ENCODE data around the gene ZFAND2B. TPM values are rescaled to one million over a fixed set of nuclear protein-coding genes. Genes with fewer than 3 reads are reported as not detected.
A peak's percentile ranks its signal among the peaks of the same experiment; 100 is the strongest.

ZFAND2B gene
- total RNA-seq, 1 donor from 2014 or later: 29.8 TPM

GRCh38 chr2:219228041-219228910 is 21.7 kb downstream of the ZFAND2B start:
- Mint-ChIP-seq H3K9me3 (ENCODE audit: low read depth) (no peaks in the 10 kb centered on the region), H3K4me3 (ENCODE audit: unreplicated experiment) (peak overlapping the region; percentile 73), H3K36me3 (ENCODE audit: low read depth) (peaks cover 18% of the 10 kb centered on the region), H3K27ac (ENCODE audit: unreplicated experiment) (peak overlapping the region; percentile 54), H3K4me1 (ENCODE audit: low read depth) (peaks cover 35% of the 10 kb centered on the region), H3K27me3 (ENCODE audit: low read depth) (no peaks in the 10 kb centered on the region)
- no peak for DNase-seq (ENCODE audit: low spot score)
- TF ChIP-seq CTCF (IDR thresholded peaks at IDR 0.05): no peak

GRCh38 chr2:219228911-219229304 is 22.3 kb downstream of the ZFAND2B start:
- Mint-ChIP-seq H3K4me3 (ENCODE audit: unreplicated experiment) (peak overlapping the region; percentile 73), H3K9me3 (ENCODE audit: low read depth) (no peaks in the 10 kb centered on the region), H3K27me3 (ENCODE audit: low read depth) (no peaks in the 10 kb centered on the region), H3K27ac (ENCODE audit: unreplicated experiment) (peak overlapping the region; percentile 54), H3K4me1 (ENCODE audit: low read depth) (peaks cover 35% of the 10 kb centered on the region), H3K36me3 (ENCODE audit: low read depth) (peaks cover 20% of the 10 kb centered on the region)
- no peak for TF ChIP-seq CTCF (IDR thresholded peaks at IDR 0.05)
- no peak for DNase-seq (ENCODE audit: low spot score)

- no peaks in the 10 kb centered on the region for H3K9me3 Mint-ChIP-seq (ENCODE audit: low read depth)
- peak within 1 kb of the TSS; percentile 92 for H3K4me3 Mint-ChIP-seq (ENCODE audit: unreplicated experiment)
- peaks cover 24% of the 10 kb centered on the region for H3K36me3 Mint-ChIP-seq (ENCODE audit: low read depth)
- peak; percentile 98 for DNase-seq (ENCODE audit: low spot score)
- no peaks in the 10 kb centered on the region for H3K27me3 Mint-ChIP-seq (ENCODE audit: low read depth)
- H3K4me1 Mint-ChIP-seq (ENCODE audit: low read depth): peaks cover 35% of the 10 kb centered on the region
- peak within 1 kb of the TSS; percentile 97 for H3K27ac Mint-ChIP-seq (ENCODE audit: unreplicated experiment)
- TF ChIP-seq CTCF (IDR thresholded peaks at IDR 0.05): no peak
Measured at GRCh38 chr2:219229305-219230058, 22.9 kb downstream of the ZFAND2B start, which contains the start of the genes ANKZF1 and ATG9A. ANKZF1 (plus strand) TSS chr2:219229806; CDS start chr2:219230258, 452 bp downstream. ATG9A (minus strand) TSS chr2:219229636; CDS start chr2:219228024, 1,612 bp downstream.

GRCh38 chr2:219230059-219230540 is 23.5 kb downstream of the ZFAND2B start:
- H3K36me3 Mint-ChIP-seq (ENCODE audit: low read depth): peaks cover 23% of the 10 kb centered on the region
- no peak for DNase-seq (ENCODE audit: low spot score)
- H3K9me3 Mint-ChIP-seq (ENCODE audit: low read depth): no peaks in the 10 kb centered on the region

More at GRCh38 chr2:219230059-219230540, 23.5 kb downstream of the ZFAND2B start:
- no peaks in the 10 kb centered on the region for H3K27me3 Mint-ChIP-seq (ENCODE audit: low read depth)
- TF ChIP-seq CTCF (IDR thresholded peaks at IDR 0.05): no peak
- H3K27ac Mint-ChIP-seq (ENCODE audit: unreplicated experiment): peak overlapping the region; percentile 97
- peaks cover 35% of the 10 kb centered on the region for H3K4me1 Mint-ChIP-seq (ENCODE audit: low read depth)
- H3K4me3 Mint-ChIP-seq (ENCODE audit: unreplicated experiment): peak overlapping the region; percentile 92

Data from chondrocyte (in vitro differentiated cells).